Measurements from ENCODE around the gene PPP1R9A.

PPP1R9A gene

DNA sequence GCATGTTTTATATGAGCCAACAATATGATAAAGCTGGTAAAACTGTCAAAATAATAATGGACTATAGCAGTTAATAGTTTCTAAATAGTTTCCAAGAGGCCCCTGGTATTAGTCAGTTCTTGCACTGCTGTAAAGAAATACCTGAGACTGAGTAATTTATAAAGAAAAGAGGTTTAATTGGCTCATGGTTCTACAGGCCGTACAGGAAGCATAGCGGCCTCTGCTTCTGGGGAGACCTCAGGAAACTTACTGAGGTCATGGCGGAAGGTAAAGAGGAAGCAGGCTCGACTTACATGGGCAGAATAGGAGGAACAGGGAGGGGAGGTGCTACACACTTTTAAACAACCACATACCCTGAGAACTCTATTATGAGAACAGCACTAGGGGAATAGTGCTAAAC is 104.6 kb downstream of the PPP1R9A start:
- no peaks in the 10 kb centered on the region for H3K9me3 ChIP-seq (ENCODE audit: control insufficient read depth, insufficient read depth, low read length)
- H3F3A ChIP-seq (ENCODE audit: control insufficient read depth, insufficient read depth) = no peaks in the 10 kb centered on the region
- H3K4me2 ChIP-seq (ENCODE audit: low read length) = no peak overlapping the region
- no peaks in the 10 kb centered on the region for H3K27me3 ChIP-seq (ENCODE audit: control insufficient read depth, low read length)
- H3K4me3 ChIP-seq (ENCODE audit: low read length) = no peak overlapping the region
- no peak overlapping the region for H3K27ac ChIP-seq (ENCODE audit: low read depth, low read length)
- H3K9me2 ChIP-seq (replicated peaks; ENCODE audit: control insufficient read depth, low read length) = no peaks in the 10 kb centered on the region
- no peaks in the 10 kb centered on the region for H3K4me1 ChIP-seq (ENCODE audit: control insufficient read depth, low read length)
- no peaks in the 10 kb centered on the region for H4K20me1 ChIP-seq (ENCODE audit: control insufficient read depth, insufficient read depth, low read depth, low read length)
- H3K79me2 ChIP-seq (ENCODE audit: control insufficient read depth, low read length) = no peaks in the 10 kb centered on the region
- TF ChIP-seq, protein P1, sequence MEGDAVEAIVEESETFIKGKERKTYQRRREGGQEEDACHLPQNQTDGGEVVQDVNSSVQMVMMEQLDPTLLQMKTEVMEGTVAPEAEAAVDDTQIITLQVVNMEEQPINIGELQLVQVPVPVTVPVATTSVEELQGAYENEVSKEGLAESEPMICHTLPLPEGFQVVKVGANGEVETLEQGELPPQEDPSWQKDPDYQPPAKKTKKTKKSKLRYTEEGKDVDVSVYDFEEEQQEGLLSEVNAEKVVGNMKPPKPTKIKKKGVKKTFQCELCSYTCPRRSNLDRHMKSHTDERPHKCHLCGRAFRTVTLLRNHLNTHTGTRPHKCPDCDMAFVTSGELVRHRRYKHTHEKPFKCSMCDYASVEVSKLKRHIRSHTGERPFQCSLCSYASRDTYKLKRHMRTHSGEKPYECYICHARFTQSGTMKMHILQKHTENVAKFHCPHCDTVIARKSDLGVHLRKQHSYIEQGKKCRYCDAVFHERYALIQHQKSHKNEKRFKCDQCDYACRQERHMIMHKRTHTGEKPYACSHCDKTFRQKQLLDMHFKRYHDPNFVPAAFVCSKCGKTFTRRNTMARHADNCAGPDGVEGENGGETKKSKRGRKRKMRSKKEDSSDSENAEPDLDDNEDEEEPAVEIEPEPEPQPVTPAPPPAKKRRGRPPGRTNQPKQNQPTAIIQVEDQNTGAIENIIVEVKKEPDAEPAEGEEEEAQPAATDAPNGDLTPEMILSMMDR (IDR thresholded peaks at IDR 0.05; ENCODE audit: low read depth, low read length, poor library complexity, severe bottlenecking) = no peak
- TF ChIP-seq EZH2phosphoT487 (IDR thresholded peaks at IDR 0.05; ENCODE audit: borderline replicate concordance, low read length) = no peak
- H3K36me3 ChIP-seq (ENCODE audit: control insufficient read depth, low read length) = no peaks in the 10 kb centered on the region

DNA sequence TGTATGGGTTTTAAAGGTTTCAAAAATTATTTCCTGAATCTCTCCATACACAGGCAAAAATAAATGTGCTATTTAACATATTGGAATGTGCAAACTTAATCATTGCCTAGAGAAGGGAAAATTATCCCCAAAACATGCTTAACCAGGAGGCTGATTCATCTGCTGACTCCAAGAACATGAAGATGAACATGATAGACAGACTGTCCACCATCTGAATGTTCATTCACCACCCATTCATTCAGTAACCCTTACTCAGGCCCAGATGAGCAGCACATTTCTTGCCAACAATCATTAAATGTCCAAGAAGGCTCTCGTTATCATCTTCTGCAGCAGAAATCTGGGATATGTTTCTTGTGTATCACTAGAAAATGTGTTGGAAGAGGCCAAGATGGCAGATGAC is 110.6 kb downstream of the PPP1R9A start:
- Histone ChIP-seq H3K4me3 (ENCODE audit: low read length) (no peak overlapping the region), H3K36me3 (ENCODE audit: control insufficient read depth, low read length) (no peaks in the 10 kb centered on the region), H3K27me3 (ENCODE audit: control insufficient read depth, low read length) (no peaks in the 10 kb centered on the region), H3K9me2 (replicated peaks; ENCODE audit: control insufficient read depth, low read length) (no peaks in the 10 kb centered on the region), H3K79me2 (ENCODE audit: control insufficient read depth, low read length) (no peaks in the 10 kb centered on the region), H3K4me1 (ENCODE audit: control insufficient read depth, low read length) (no peaks in the 10 kb centered on the region), H3K4me2 (ENCODE audit: low read length) (no peak overlapping the region), H4K20me1 (ENCODE audit: control insufficient read depth, insufficient read depth, low read depth, low read length) (no peaks in the 10 kb centered on the region), H3K27ac (ENCODE audit: low read depth, low read length) (no peak overlapping the region), H3K9me3 (ENCODE audit: control insufficient read depth, insufficient read depth, low read length) (no peaks in the 10 kb centered on the region), H3F3A (ENCODE audit: control insufficient read depth, insufficient read depth) (no peaks in the 10 kb centered on the region)
- TF ChIP-seq EZH2phosphoT487 (IDR thresholded peaks at IDR 0.05; ENCODE audit: borderline replicate concordance, low read length) = no peak
- TF ChIP-seq, protein P1 (IDR thresholded peaks at IDR 0.05; ENCODE audit: low read depth, low read length, poor library complexity, severe bottlenecking) = no peak

DNA sequence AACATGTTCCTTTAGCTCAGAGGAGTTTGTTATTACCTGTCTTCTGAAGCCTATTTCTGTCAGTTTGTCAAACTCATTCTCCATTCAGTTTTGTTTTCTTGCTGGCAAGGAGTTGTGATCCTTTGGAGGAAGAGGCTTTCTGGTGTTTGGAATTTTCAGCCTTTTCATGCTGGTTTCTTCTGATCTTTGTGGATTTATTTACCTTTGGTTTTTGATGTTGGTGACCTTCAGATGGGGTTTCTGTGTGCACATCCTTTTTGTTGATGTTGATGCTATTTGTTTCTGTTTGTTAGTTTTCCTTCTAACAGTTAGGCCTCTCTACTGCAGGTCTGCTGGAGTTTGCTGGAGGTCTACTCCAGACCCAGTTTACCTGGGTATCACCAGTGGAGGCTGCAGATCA is 118.6 kb downstream of the PPP1R9A start:
- Histone ChIP-seq H3F3A (ENCODE audit: control insufficient read depth, insufficient read depth) (no peaks in the 10 kb centered on the region), H3K4me1 (ENCODE audit: control insufficient read depth, low read length) (no peaks in the 10 kb centered on the region), H3K27ac (ENCODE audit: low read depth, low read length) (no peak overlapping the region), H3K27me3 (ENCODE audit: control insufficient read depth, low read length) (no peaks in the 10 kb centered on the region), H3K79me2 (ENCODE audit: control insufficient read depth, low read length) (no peaks in the 10 kb centered on the region), H4K20me1 (ENCODE audit: control insufficient read depth, insufficient read depth, low read depth, low read length) (no peaks in the 10 kb centered on the region), H3K36me3 (ENCODE audit: control insufficient read depth, low read length) (no peaks in the 10 kb centered on the region), H3K4me3 (ENCODE audit: low read length) (no peak overlapping the region), H3K9me2 (replicated peaks; ENCODE audit: control insufficient read depth, low read length) (no peaks in the 10 kb centered on the region), H3K9me3 (ENCODE audit: control insufficient read depth, insufficient read depth, low read length) (peaks cover 14% of the 10 kb centered on the region; the same call in 1 of the 2 replicates), H3K4me2 (ENCODE audit: low read length) (no peak overlapping the region)
- TF ChIP-seq, protein P1 (IDR thresholded peaks at IDR 0.05; ENCODE audit: low read depth, low read length, poor library complexity, severe bottlenecking) = no peak
- no peak for TF ChIP-seq EZH2phosphoT487 (IDR thresholded peaks at IDR 0.05; ENCODE audit: borderline replicate concordance, low read length)

Measured in DOHH2 (cell line).